GM19240 (cell line): ENCODE results near the gene SLC17A2.

Source experiments
- DNase-seq: peaks from one replicate; pipeline ENCODE4 v3.0.0; 2011; ENCODE audit warnings: low spot score; ENCODE audit not compliant: insufficient read length

The SLC17A2 gene

GRCh38 chr6:25883991-25884390, 46.5 kb downstream of the SLC17A2 start:
- DNase-seq: no peak

DNA sequence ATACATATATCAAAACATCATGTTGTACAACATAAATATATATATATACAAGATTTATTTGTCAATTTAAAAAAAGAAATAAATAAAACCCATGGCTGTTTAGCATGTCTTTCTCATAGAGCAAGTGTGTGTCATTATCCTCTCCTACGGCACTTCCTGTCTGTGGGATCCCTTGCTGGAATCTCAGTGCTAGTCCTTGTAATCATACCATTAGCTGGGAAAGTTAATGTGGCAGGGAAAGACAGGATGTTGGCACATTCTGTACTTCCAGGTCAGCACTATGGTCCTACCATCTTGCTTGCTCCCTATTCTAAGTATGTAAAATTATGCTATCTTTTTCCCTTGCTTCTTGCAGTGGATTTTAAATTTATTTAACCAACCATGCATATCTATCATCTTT, 47.0 kb downstream of the SLC17A2 start:
- no peak for DNase-seq

GRCh38 chr6:25882051-25882496, 48.4 kb downstream of the SLC17A2 start:
- no peak for DNase-seq

GRCh38 chr6:25880601-25881000, 49.9 kb downstream of the SLC17A2 start:
- DNase-seq: no peak

DNA sequence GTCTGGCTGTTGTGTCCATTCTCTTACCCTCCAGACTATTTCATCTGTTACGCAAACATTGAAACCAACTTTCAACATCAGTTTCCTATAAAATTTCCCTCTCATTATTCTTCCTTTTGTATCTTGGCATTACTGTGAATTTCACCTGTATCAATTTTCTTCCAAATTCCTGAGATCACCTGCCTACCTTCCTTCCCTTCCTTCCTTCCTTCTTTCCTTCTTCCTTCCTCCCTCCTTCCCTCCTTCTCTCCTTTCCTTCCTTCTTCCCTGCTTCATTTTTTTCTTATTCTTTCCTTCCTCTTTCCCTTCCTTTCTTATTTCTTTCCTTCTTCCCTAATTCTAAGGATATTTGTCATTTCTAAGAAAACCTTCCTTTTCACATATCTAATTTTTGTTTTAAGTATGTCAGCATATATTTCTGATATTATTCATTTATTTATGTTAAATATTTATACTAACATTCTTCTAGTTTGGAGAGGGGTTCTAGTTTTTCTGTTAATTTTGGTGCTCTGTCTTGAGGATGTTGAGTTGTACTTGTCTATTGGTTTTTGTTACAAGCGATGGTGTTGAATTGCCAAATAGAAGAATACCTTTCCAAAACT, 51.7 kb downstream of the SLC17A2 start:
- no peak for DNase-seq

GRCh38 chr6:25875926-25876602, 54.4 kb downstream of the SLC17A2 start:
- DNase-seq: no peak

GRCh38 chr6:25875563-25875905, 55.0 kb downstream of the SLC17A2 start:
- no peak for DNase-seq

GRCh38 chr6:25874822-25875562, 55.5 kb downstream of the SLC17A2 start:
- DNase-seq: no peak

- no peak for DNase-seq
Observed at GRCh38 chr6:25874118-25874517, 56.4 kb downstream of the SLC17A2 start, which contains the start of gene SLC17A3. Gene SLC17A3, minus strand, starts transcription at chr6:25874243. Its CDS starts 5,856 bp downstream, at chr6:25868387.

GRCh38 chr6:25872814-25873213, 57.7 kb downstream of the SLC17A2 start:
- DNase-seq: no peak

- DNase-seq: no peak
Observed at GRCh38 chr6:25869840-25870239, 60.7 kb downstream of the SLC17A2 start.

DNA sequence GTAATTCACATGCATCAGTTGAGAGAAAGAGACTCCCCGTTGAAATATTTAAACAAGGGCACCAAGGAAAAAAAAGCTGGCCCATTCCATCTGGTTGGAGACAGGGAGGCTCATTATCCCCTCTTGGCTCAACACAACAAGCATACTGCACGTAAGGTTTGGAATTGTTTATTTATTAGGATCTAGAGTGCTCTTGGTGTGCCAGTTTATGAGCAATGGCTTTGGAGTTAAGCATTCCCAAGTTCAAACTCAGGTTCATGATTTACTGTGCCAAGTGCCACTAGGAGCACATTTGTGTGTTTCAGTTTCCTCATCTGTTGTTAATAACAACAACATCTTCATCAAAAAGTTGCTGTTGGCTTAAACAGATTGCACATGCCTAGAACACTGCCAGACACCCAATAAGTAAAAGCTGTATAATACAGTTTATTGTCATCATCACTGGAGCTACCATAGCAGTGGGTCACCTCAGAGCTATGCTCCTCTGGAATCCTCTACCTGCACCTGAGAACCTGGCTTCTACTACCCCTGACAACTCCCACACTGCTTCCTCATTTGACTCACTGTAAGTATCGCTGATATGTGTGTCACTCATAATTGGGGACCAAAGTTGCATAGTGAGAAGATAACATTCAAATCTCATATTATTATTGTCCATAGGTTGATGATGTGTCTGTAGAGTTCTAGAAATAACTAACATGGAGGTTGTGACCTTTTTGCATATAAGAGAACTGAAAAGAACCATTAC, 61.9 kb downstream of the SLC17A2 start:
- no peak for DNase-seq

GRCh38 chr6:25866011-25866410, 64.5 kb downstream of the SLC17A2 start:
- DNase-seq: no peak

GRCh38 chr6:25863360-25863759, 67.1 kb downstream of the SLC17A2 start:
- DNase-seq: no peak
